Mammary epithelial cell (primary cell): ENCODE results near the gene GPR18.

Source experiments
- EZH2 ChIP-seq: IDR thresholded peaks from 2 replicates; pipeline ENCODE4 v1.6.1; 2012; ENCODE audit warnings: low read length, inconsistent platforms, borderline replicate concordance
- TF ChIP-seq, protein P1 (sequence below), 2 donors: IDR thresholded peaks in 1 of 2; conservative IDR thresholded peaks in 1 of 2; 2 replicates each; pipeline ENCODE4 v1.5.1; 2011 to 2012; ENCODE audit warnings: inconsistent platforms in 2 of 2, low read length in 2 of 2, mild to moderate bottlenecking in 2 of 2, control low read depth in 1 of 2, low read depth in 1 of 2; ENCODE audit not compliant: insufficient read depth in 1 of 2; ENCODE audit errors: extremely low read depth in 1 of 2

DNA sequence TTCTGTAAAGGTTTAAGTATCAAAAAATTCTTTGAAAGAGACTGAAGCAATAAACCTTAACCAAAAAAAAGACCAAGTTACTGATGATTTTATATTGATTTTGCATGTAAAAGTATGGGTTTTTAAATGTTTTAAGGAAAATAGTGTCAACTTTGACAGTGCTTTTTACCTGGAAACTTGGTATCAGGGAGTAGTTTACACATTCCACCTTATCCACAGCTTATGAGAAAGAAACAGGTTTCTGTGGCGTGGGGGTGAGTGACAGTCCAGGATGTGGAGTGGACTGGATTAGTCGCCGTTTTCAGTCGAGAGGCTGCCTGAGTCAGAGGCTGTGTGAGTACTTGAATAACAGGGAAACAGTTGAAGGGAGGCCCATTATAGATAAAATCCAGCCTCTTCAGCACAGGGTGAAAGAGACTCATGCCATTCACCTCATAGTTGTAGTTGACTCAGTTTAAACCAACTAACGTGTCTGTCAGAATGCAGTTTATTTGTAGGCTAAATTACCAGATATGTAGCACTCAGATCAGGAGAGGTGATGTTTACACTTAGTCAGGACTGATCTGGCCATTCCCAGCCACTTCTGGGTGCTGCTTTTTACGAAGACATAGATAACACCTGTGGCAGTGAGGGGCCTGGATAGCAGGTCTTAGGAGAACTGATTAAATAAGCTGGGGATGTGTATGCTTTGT lies 49.6 kb upstream of the GPR18 start:
- TF ChIP-seq, protein P1, sequence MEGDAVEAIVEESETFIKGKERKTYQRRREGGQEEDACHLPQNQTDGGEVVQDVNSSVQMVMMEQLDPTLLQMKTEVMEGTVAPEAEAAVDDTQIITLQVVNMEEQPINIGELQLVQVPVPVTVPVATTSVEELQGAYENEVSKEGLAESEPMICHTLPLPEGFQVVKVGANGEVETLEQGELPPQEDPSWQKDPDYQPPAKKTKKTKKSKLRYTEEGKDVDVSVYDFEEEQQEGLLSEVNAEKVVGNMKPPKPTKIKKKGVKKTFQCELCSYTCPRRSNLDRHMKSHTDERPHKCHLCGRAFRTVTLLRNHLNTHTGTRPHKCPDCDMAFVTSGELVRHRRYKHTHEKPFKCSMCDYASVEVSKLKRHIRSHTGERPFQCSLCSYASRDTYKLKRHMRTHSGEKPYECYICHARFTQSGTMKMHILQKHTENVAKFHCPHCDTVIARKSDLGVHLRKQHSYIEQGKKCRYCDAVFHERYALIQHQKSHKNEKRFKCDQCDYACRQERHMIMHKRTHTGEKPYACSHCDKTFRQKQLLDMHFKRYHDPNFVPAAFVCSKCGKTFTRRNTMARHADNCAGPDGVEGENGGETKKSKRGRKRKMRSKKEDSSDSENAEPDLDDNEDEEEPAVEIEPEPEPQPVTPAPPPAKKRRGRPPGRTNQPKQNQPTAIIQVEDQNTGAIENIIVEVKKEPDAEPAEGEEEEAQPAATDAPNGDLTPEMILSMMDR (conservative IDR thresholded peaks at IDR 0.05 in 1 of 2, IDR thresholded peaks at IDR 0.05 in 1 of 2; ENCODE audit: extremely low read depth in 1 of 2, insufficient read depth in 1 of 2, low read depth in 1 of 2, low read length in 2 of 2): no peak
- no peak for TF ChIP-seq EZH2
